Heart right ventricle (tissue), 16 donors: ENCODE data around the gene CCSER1. TPM values are rescaled to one million over a fixed set of nuclear protein-coding genes. Genes with fewer than 3 reads are reported as not detected.

Source experiments
- ATAC-seq, 8 donors: fragments of 200-7000 bp; cut with Tn5 transposase; one replicate each; pipeline ENCODE4 v1.9.1; 2020; ENCODE audit warnings: mild to moderate bottlenecking in 8 of 8, moderate library complexity in 8 of 8, moderate number of reproducible peaks in 1 of 8
- DNase-seq, 2 donors: peaks; one replicate each; pipeline ENCODE4 v3.0.0-alpha.2; 2020
- H3K27ac ChIP-seq, 10 donors: fragments of 200-600 bp; sonication (generic) in 2 of 10; one replicate each; pipeline versions ENCODE4 v1.5.0 to v1.8.0; 2020 to 2022; ENCODE audit warnings: mild to moderate bottlenecking in 3 of 10
- H3K27me3 ChIP-seq, 7 donors: fragments of 200-600 bp; one replicate each; pipeline ENCODE4 v1.8.0; 2021 to 2022; ENCODE audit warnings: mild to moderate bottlenecking in 2 of 7
- H3K36me3 ChIP-seq, 9 donors: fragments of 200-600 bp; sonication (generic) in 1 of 9; one replicate each; pipeline versions ENCODE4 v1.5.0 to v1.8.0; 2020 to 2022; ENCODE audit warnings: mild to moderate bottlenecking in 2 of 9
- H3K4me1 ChIP-seq, 9 donors: fragments of 200-600 bp; sonication (generic) in 1 of 9; one replicate each; pipeline versions ENCODE4 v1.5.0 to v1.8.0; 2020 to 2022; ENCODE audit warnings: mild to moderate bottlenecking in 4 of 9
- H3K4me3 ChIP-seq, 10 donors: fragments of 200-600 bp; sonication (generic) in 2 of 10; one replicate each; pipeline versions ENCODE4 v1.5.0 to v1.8.0; 2020 to 2022; ENCODE audit warnings: mild to moderate bottlenecking in 7 of 10, moderate library complexity in 2 of 10
- H3K9me3 ChIP-seq, 11 donors: fragments of 200-600 bp in 10 of 11; sonication (generic) in 2 of 11; one replicate each; pipeline versions ENCODE4 v1.5.0 to v1.8.0; 2013 to 2022; ENCODE audit warnings: mild to moderate bottlenecking in 2 of 11, control low read depth in 1 of 11, moderate library complexity in 1 of 11
- WGBS, 2 donors: extraction: QIAGEN DNeasy Blood & Tissue Kit; methylation state at CpG; one replicate each; pipeline ENCODE4 v1.1.7; 2013; ENCODE audit warnings: inconsistent platforms in 1 of 2; 5-methylcytosine and 5-hydroxymethylcytosine counted together
- intact Hi-C, 10 donors: fragments of 100-400 bp; cut with DNase I; formaldehyde crosslinking; loops; one replicate each; pipeline versions ENCODE4 v1.11.1 to v1.14.2; 2022
- polyA plus RNA-seq, 2 donors: library from polyadenylated mRNA; stranded (reverse); fragments of 200-250 nt; gene quantifications; one replicate each; pipeline ENCODE4 v1.2.3, GENCODE V29; 2013
- total RNA-seq, 10 donors: library from RNA; stranded (reverse); fragmentation: NEBNext Ultra II Directional in 3 of 10; extraction: Animal tissue kit (Norgen Biotek cat#: 25700) in 3 of 10; gene quantifications; one replicate each; pipeline versions ENCODE4 v1.2.1 to v1.2.4, GENCODE V29; 2021 to 2023
- TF ChIP-seq, protein P1 (sequence below), 9 donors: fragments of 200-600 bp; sonication (generic) in 2 of 9; IDR thresholded peaks; one replicate each; pipeline versions ENCODE4 v1.5.0 to v1.8.0; 2021 to 2022; ENCODE audit warnings: antibody characterized with exemption in 9 of 9, mild to moderate bottlenecking in 5 of 9, moderate library complexity in 1 of 9
- donor health status: Arrhythmogenic right ventricular cardiomyopathy.
- donor health status: ischemic (EF 13 %, LVEDD 7.1; RV severe dilation, severe dysfunction).
- donor health status: healthy with polysubstance abuse.
- donor health status: DM: no; HTN: yes; CAD: no.
- donor health status: DM: no; HTN: no; CAD: no.
- donor health status: ischemic (EF 25% LVEDD 6.9; RV normal size, moderate dysfunction).
- donor health status: ischemic (EF 25% LVEDD 5.7; RV mildly dilated, moderate dysfunction).
- donor health status: healthy.
- donor health status: DM: yes; HTN: yes; CAD: no.
- donor health status: Ischemic cardiomyopathy.
- donor health status: ischemic (EF 35%, LVEDD 5.7; RV mildly dilated, moderate dysfunction).
- donor health status: nonischemic (EF 11% LVEDD 7.7; RV severe dilation, severe dysfunction).
- donor health status: DM: yes; HTN: yes; CAD: no.
- donor health status: PGD.
- donor health status: ischemic (EF 29% LVEDD 5.4; RV normal size, mild dysfunction).
- donor health status: nonischemic (EF 23%, LVEDD 6.1; RV moderate dilation, normal function).

Gene CCSER1
- total and polyA plus RNA-seq, 12 donors = 1.5 to 16.4 (median 12.0) TPM

DNA sequence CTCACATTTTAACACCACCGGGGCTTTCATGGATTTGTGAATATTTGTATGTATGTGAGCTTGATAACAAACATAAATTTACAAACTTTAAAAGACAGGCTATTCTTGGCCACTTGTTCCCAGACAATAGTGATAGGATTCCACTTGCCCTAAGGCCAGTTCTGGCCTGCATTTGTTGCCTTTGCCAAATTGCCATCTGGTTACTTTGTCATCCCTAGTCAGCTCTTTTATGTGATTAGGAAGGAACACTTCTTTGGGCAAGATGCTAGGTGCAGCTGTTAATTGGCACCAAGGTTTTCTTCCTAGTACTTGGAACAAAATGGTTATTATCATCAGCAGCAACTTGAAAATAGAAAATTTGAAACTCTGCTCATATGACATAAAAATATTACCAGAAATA lies 63.3 kb downstream of the CCSER1 start:
- DNase-seq (no peak), ATAC-seq (peak in 3 of 8 donors; percentile 39 to 60 (median 49))
- Histone ChIP-seq H3K27me3 (no peaks in the 10 kb centered on the region), H3K4me3 (no peak overlapping the region), H3K36me3 (no peaks in the 10 kb centered on the region), H3K9me3 (no peaks in the 10 kb centered on the region), H3K27ac (peak overlapping the region in 1 of 10 donors; percentile 25), H3K4me1 (peaks cover 0 to 32% (median 0%) of the 10 kb centered on the region in 9 donors)
- WGBS, 2 donors = 58 to 91% methylated on average over 1 of the region's 1 CpG
- TF ChIP-seq, protein P1, sequence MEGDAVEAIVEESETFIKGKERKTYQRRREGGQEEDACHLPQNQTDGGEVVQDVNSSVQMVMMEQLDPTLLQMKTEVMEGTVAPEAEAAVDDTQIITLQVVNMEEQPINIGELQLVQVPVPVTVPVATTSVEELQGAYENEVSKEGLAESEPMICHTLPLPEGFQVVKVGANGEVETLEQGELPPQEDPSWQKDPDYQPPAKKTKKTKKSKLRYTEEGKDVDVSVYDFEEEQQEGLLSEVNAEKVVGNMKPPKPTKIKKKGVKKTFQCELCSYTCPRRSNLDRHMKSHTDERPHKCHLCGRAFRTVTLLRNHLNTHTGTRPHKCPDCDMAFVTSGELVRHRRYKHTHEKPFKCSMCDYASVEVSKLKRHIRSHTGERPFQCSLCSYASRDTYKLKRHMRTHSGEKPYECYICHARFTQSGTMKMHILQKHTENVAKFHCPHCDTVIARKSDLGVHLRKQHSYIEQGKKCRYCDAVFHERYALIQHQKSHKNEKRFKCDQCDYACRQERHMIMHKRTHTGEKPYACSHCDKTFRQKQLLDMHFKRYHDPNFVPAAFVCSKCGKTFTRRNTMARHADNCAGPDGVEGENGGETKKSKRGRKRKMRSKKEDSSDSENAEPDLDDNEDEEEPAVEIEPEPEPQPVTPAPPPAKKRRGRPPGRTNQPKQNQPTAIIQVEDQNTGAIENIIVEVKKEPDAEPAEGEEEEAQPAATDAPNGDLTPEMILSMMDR (IDR thresholded peaks at IDR 0.05) = no peak
- intact Hi-C loops = no loop called here

DNA sequence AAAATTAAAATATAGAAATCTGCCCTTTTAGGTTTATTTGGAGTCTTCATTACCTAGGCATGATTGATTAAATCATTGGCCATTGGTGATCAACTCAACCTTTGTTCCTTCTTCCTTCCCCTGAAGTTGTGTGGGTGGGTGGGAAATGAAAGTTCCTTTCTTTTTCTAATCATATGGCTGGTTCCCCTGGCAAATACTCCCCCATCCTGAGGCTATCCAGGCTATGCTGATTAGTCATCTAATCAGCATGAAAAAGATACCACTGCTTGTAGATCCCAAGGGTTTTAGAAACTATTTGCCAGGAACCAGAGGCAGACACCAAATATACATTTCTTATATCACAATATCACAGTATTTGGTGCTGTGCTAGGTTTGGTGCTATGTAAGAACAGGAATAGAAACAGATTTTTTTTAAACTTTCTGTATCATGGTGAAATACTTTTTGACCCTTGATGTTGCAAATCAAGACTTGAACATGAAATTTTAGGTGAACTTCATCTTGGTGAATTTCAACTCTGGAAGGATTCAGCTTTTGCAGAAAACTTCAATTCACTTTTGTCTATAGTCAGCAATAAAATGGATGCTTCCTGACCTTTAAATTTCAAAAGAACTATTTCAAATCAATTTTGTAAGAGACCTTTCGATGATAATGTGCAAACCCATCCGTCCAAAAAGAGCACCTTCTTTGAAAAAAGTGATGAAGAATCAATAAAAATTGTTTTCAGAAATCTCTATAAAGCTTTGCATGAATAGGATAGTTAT lies 71.1 kb downstream of the CCSER1 start:
- no peaks in the 10 kb centered on the region for H3K4me1 ChIP-seq
- no peak overlapping the region for H3K27ac ChIP-seq
- no peaks in the 10 kb centered on the region for H3K27me3 ChIP-seq
- DNase-seq = no peak
- H3K9me3 ChIP-seq = peaks cover 0 to 2% (median 0%) of the 10 kb centered on the region in 11 donors
- no peaks in the 10 kb centered on the region for H3K36me3 ChIP-seq
- no peak overlapping the region for H3K4me3 ChIP-seq
- TF ChIP-seq, protein P1 (IDR thresholded peaks at IDR 0.05) = no peak
- intact Hi-C loops = no loop called here
- 86% methylated on average over 2 of the region's 2 CpGs for WGBS, 2 donors
- ATAC-seq = no peak

DNA sequence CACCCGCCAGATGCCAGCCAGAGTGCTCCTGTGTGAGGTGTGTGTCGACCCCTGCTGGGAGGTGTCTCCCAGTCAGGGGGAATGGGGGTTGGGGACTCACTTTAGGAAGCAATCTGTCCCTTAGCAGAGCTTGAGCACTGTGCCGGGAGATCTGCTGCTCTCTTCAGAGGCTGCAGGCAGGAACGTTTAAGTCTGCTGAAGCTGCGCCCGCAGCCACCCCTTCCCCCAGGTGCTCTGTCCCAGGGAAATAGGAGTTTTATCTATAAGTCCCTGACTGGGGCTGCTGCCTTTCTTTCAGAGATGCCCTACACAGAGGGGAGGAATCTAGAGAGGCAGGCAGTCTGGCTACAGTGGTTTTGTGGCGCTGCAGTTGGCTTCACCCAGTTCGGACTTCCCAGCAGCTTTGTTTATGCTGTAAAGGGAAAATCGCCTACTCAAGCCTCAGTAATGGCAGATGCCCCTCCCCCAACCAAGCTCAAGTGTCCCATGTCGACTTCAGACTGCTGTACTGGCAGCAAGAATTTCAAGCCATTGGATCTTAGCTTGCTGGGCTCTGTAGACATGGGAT lies 80.8 kb downstream of the CCSER1 start:
- H3K36me3 ChIP-seq = no peaks in the 10 kb centered on the region
- no peak overlapping the region for H3K4me3 ChIP-seq
- H3K4me1 ChIP-seq = peaks cover 0 to 28% (median 2%) of the 10 kb centered on the region in 9 donors
- intact Hi-C loops = no loop called here
- peaks cover 0 to 30% (median 0%) of the 10 kb centered on the region in 11 donors for H3K9me3 ChIP-seq
- no peaks in the 10 kb centered on the region for H3K27me3 ChIP-seq
- no peak for DNase-seq
- H3K27ac ChIP-seq = no peak overlapping the region
- TF ChIP-seq, protein P1 (IDR thresholded peaks at IDR 0.05) = no peak
- 81 to 87% methylated on average over 10 of the region's 10 CpGs for WGBS, 2 donors
- ATAC-seq = no peak

DNA sequence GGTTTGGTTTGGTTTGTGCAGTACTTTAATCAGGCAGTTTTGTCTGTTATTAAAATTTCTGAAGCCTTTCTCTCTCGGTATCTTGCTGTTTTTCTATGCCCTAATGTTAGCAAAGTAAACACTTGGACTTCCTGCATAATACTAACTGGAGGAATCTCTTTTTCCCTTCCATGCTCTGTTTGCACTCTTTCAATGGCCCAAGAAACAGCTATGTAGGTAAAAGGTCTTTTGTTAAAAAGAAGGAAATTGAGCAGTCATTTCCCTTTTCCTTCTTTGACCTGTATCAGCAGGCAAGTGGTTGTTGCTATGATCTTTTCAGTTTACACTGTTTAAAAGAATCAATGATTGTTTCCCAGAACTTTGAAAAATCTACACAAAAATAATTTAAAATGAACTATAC lies 82.7 kb downstream of the CCSER1 start:
- peaks cover 0 to 28% (median 2%) of the 10 kb centered on the region in 9 donors for H3K4me1 ChIP-seq
- DNase-seq (no peak), ATAC-seq (peak in 4 of 8 donors; percentile 25 to 79 (median 67))
- H3K27me3 ChIP-seq = no peaks in the 10 kb centered on the region
- no peak overlapping the region for H3K4me3 ChIP-seq
- peak overlapping the region in 4 of 10 donors; percentile 34 to 65 (median 43) for H3K27ac ChIP-seq
- H3K9me3 ChIP-seq = peaks cover 0 to 13% (median 0%) of the 10 kb centered on the region in 11 donors
- no peaks in the 10 kb centered on the region for H3K36me3 ChIP-seq
- 33 to 36% methylated on average over 1 of the region's 1 CpG for WGBS, 2 donors
- intact Hi-C loops = no loop called here
- TF ChIP-seq, protein P1 (IDR thresholded peaks at IDR 0.05) = no peak
